PFSK-1 (cell line): ENCODE data around the gene APBB2.

Source experiments
- FOXP2 ChIP-seq: optimal IDR thresholded peaks from 2 replicates; pipeline ENCODE3; 2011; ENCODE audit warnings: borderline replicate concordance, control low read depth, inconsistent platforms; ENCODE audit not compliant: insufficient read depth; ENCODE audit errors: extremely low read length, extremely low read depth
- POLR2AphosphoS5 ChIP-seq: IDR thresholded peaks from 2 replicates; pipeline ENCODE4 v1.6.1; 2012; ENCODE audit warnings: low read depth, mild to moderate bottlenecking, control low read depth, low read length, moderate library complexity
- SIN3A ChIP-seq: IDR thresholded peaks from 2 replicates; pipeline ENCODE4 v1.6.1; 2012; ENCODE audit warnings: mild to moderate bottlenecking, low read length, moderate library complexity, borderline replicate concordance; ENCODE audit not compliant: insufficient read depth
- TAF1 ChIP-seq: IDR thresholded peaks from 2 replicates; pipeline ENCODE4 v1.6.1; 2012; ENCODE audit warnings: low read length, control low read depth, borderline replicate concordance; ENCODE audit not compliant: insufficient read depth
- TF ChIP-seq, protein P1 (sequence below), 2 experiments: IDR thresholded peaks; 2 replicates each; pipeline versions ENCODE4 v1.6.1 to v1.8.0; 2011 to 2012; ENCODE audit warnings: low read depth in 2 of 2, low read length in 2 of 2, control low read depth in 1 of 2, inconsistent platforms in 1 of 2, mild to moderate bottlenecking in 1 of 2, moderate library complexity in 1 of 2; ENCODE audit not compliant: insufficient read depth in 1 of 2

The APBB2 gene

DNA sequence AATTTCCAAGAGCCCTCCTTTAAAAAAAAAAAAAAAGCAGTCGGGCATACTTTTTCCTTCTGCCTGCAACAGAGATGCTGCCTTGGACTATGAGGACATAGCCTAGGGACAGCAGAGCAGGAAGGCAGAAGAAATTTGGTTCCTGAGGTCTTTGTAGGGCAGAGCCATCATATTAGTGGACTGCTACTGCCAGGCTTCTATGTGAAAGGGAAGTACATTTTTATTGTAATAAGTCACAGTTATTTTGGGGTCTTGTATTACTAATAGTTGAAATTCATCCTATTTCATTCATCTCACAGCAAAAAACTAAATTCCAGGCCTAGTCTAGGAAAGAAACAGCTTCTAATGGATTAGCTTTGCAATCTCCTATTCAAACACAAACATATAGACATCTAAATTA lies 253.4 kb downstream of the APBB2 start:
- TF ChIP-seq SIN3A (no peak), POLR2AphosphoS5 (no peak), TAF1 (no peak), FOXP2 (no peak)
- TF ChIP-seq, protein P1, sequence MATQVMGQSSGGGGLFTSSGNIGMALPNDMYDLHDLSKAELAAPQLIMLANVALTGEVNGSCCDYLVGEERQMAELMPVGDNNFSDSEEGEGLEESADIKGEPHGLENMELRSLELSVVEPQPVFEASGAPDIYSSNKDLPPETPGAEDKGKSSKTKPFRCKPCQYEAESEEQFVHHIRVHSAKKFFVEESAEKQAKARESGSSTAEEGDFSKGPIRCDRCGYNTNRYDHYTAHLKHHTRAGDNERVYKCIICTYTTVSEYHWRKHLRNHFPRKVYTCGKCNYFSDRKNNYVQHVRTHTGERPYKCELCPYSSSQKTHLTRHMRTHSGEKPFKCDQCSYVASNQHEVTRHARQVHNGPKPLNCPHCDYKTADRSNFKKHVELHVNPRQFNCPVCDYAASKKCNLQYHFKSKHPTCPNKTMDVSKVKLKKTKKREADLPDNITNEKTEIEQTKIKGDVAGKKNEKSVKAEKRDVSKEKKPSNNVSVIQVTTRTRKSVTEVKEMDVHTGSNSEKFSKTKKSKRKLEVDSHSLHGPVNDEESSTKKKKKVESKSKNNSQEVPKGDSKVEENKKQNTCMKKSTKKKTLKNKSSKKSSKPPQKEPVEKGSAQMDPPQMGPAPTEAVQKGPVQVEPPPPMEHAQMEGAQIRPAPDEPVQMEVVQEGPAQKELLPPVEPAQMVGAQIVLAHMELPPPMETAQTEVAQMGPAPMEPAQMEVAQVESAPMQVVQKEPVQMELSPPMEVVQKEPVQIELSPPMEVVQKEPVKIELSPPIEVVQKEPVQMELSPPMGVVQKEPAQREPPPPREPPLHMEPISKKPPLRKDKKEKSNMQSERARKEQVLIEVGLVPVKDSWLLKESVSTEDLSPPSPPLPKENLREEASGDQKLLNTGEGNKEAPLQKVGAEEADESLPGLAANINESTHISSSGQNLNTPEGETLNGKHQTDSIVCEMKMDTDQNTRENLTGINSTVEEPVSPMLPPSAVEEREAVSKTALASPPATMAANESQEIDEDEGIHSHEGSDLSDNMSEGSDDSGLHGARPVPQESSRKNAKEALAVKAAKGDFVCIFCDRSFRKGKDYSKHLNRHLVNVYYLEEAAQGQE (IDR thresholded peaks at IDR 0.05; ENCODE audit: insufficient read depth in 1 of 2, low read depth in 2 of 2, low read length in 2 of 2), result no peak

DNA sequence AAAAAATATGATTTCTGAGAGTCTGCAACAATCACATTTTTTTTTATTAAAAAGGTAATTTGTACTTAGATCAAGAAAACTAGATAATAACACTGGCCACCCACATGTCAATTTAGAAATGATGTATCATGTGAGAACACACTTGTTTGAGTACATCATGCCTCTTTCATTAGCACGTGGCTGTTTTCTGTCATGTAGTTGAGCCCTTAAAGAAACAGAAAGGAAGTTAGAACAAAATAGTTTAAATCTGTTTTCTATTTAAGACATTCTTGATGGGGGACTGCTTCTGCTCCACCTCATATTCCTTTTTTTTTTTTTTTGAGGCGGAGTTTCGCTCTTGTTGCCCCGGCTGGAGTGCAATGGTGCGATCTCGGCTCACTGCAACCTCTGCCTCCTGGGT lies 257.1 kb downstream of the APBB2 start:
- no peak for TF ChIP-seq SIN3A
- no peak for TF ChIP-seq FOXP2
- no peak for TF ChIP-seq POLR2AphosphoS5
- TF ChIP-seq, protein P1 (IDR thresholded peaks at IDR 0.05; ENCODE audit: insufficient read depth in 1 of 2, low read depth in 2 of 2, low read length in 2 of 2), result no peak
- TF ChIP-seq TAF1, result no peak

DNA sequence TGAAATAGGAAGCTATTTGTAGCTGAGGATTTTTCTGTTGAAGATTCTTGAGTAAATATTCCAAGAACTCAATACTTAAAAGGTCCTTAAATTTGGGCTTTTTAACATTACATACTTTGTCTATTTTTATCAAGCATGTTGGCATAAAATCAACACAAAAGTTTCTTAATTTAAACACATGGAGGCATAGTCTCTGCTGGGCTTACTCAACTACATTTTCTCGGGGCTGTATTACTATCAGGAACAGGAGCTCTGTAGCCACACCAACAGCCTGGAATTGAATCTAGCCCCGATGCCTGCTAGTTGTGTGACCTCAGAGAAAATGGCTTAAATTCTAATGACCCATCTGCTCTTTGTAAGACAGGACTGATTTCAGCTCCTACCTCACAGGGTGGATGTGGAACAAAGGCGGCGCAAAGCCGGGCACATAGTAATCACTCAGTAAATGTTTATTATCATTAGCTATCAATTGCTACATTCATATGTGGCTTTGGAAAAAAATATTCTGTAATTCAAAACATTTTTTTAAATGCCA lies 257.6 kb downstream of the APBB2 start:
- TF ChIP-seq, protein P1 (IDR thresholded peaks at IDR 0.05; ENCODE audit: insufficient read depth in 1 of 2, low read depth in 2 of 2, low read length in 2 of 2), result no peak
- TF ChIP-seq TAF1, result no peak

- TF ChIP-seq, protein P1 (IDR thresholded peaks at IDR 0.05; ENCODE audit: insufficient read depth in 1 of 2, low read depth in 2 of 2, low read length in 2 of 2), result no peak
- TF ChIP-seq FOXP2 (no peak), POLR2AphosphoS5 (no peak), SIN3A (no peak), TAF1 (no peak)
Measured at GRCh38 chr4:40954088-40954668, 260.2 kb downstream of the APBB2 start.

- no peak for TF ChIP-seq SIN3A
- TF ChIP-seq POLR2AphosphoS5, result no peak
- TF ChIP-seq, protein P1 (IDR thresholded peaks at IDR 0.05; ENCODE audit: insufficient read depth in 1 of 2, low read depth in 2 of 2, low read length in 2 of 2), result no peak
Measured at GRCh38 chr4:40953283-40954087, 260.9 kb downstream of the APBB2 start.
